Immature natural killer cell (primary cell): ENCODE measurements around the gene WBP2NL. TPM values are rescaled to one million over a fixed set of nuclear protein-coding genes. Genes with fewer than 3 reads are reported as not detected.

Experiments used
- DNase-seq, 3 donors: peaks; one replicate each; pipeline ENCODE4 v3.0.0; 2022; ENCODE audit warnings: mixed read lengths in 1 of 3
- H3K27ac Mint-ChIP-seq, 6 donors: one replicate each; pipeline ENCODE4 v1.8.0; 2020; ENCODE audit warnings: mixed read lengths in 6 of 6, mild to moderate bottlenecking in 5 of 6, inconsistent platforms in 4 of 6, moderate library complexity in 3 of 6
- H3K27me3 Mint-ChIP-seq, 3 donors: one replicate each; pipeline ENCODE4 v1.8.0; 2020 to 2021; ENCODE audit warnings: low read depth in 3 of 3, mild to moderate bottlenecking in 3 of 3, mixed read lengths in 3 of 3, moderate library complexity in 3 of 3, inconsistent platforms in 1 of 3
- H3K36me3 Mint-ChIP-seq, 3 donors: one replicate each; pipeline ENCODE4 v1.8.0; 2020; ENCODE audit warnings: mixed read lengths in 3 of 3, inconsistent platforms in 2 of 3, mild to moderate bottlenecking in 2 of 3
- H3K4me1 Mint-ChIP-seq, 2 donors: one replicate each; pipeline ENCODE4 v1.8.0; 2020; ENCODE audit warnings: inconsistent platforms in 2 of 2, mild to moderate bottlenecking in 2 of 2, mixed read lengths in 2 of 2, moderate library complexity in 1 of 2
- H3K4me3 Mint-ChIP-seq, 5 donors: one replicate each; pipeline ENCODE4 v1.8.0; 2020; ENCODE audit warnings: mild to moderate bottlenecking in 5 of 5, mixed read lengths in 5 of 5, inconsistent platforms in 3 of 5, moderate library complexity in 3 of 5
- H3K9me3 Mint-ChIP-seq, 6 donors: one replicate each; pipeline ENCODE4 v1.8.0; 2020; ENCODE audit warnings: mild to moderate bottlenecking in 6 of 6, mixed read lengths in 6 of 6, inconsistent platforms in 4 of 6, moderate library complexity in 3 of 6
- polyA plus RNA-seq, 3 donors: library from polyadenylated mRNA; unstranded; fragments of 300-500 nt; fragmentation: Illumina TruSeq; gene quantifications; one replicate each; pipeline ENCODE4 v1.2.3, GENCODE V29; 2021

Gene WBP2NL
- polyA plus RNA-seq, 3 donors from 2014 or later, result 0.16 to 0.62 TPM; not detected in 1

DNA sequence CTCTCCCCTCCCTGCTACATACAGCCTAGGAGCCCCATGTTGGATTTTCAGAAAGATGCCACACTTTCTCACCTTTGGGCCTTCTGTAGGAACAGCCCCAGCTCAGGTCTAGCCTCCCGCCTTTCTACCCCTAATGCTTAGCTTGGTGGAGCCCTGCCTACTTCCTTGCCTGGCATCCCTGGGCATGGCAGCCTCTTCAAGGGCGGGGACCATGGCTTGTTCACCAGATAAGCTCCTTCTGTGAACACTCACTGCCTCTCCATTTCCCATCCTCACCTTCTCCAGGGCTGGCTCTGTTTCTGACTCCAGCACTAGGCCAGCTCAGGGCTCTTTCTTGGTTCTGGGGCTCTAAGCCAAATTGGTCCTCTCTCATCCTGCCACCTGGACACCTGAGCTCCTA lies 28.0 kb upstream of the WBP2NL start:
- H3K27ac Mint-ChIP-seq, result no peak overlapping the region
- DNase-seq, result no peak
- no peak overlapping the region for H3K4me3 Mint-ChIP-seq
- H3K36me3 Mint-ChIP-seq, result no peaks in the 10 kb centered on the region
- peaks cover 8 to 13% (median 12%) of the 10 kb centered on the region in 3 donors for H3K27me3 Mint-ChIP-seq
- H3K4me1 Mint-ChIP-seq, result peaks cover 0 to 2% of the 10 kb centered on the region in 2 donors
- H3K9me3 Mint-ChIP-seq, result peaks cover 0 to 1% (median 0%) of the 10 kb centered on the region in 6 donors

DNA sequence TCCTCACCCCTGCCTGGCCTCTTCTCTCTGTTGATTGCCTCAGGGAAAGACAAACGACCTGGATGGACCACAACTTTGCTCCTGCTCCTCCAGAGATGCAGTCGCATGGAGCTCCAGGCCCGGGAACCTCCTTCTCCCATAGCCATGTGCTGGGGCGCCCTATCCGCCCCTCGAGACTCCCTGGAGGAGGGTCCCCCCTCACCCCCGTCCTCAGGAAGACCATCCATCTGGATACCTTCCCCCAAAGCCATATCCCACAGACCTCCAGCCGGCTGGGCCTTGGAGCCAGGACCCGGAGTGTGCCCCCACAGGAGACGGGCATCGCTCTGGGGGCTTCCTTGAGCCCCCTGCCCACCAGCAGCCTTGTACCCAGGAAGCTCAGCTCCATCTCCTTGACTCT lies 27.2 kb upstream of the WBP2NL start:
- H3K9me3 Mint-ChIP-seq, result peaks cover 0 to 1% (median 0%) of the 10 kb centered on the region in 6 donors

DNA sequence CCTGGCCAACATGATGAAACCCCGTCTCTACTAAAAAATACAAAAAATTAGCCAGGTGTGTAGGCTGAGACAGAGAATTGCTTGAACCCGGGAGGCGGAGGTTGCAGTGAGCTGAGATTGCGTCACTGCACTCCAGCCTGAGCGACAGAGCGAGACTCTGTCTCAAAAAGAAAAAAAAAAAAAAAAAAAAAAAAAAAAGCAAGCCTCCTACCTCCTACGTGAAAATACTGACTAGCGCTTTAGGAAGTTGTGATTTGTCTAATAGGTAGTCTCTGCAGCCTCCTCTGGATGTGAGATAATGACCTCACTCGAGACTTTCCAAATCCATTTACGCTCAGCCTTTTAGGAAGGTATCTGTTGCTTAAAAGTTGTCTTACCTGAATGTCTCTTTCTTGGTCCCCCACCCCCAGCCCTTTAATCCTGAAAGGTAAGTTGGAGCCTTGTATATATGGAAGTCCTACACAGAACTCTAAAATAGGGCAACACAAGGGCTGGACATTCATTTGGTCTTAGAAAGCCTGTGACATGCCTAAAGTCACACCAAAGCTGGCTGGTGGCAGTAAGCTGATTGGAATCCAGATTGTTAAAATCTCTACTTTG lies 23.8 kb upstream of the WBP2NL start:
- Mint-ChIP-seq H3K36me3 (peaks cover 0 to 3% (median 0%) of the 10 kb centered on the region in 3 donors), H3K4me1 (peaks cover 7 to 8% of the 10 kb centered on the region in 2 donors), H3K9me3 (peaks cover 0 to under 1% (median 0%) of the 10 kb centered on the region in 6 donors), H3K27me3 (peaks cover 11 to 18% (median 17%) of the 10 kb centered on the region in 3 donors), H3K27ac (no peak overlapping the region), H3K4me3 (peak overlapping the region in 1 of 5 donors; percentile 7)
- no peak for DNase-seq

More for the DNA sequence above, 27.2 kb upstream of the WBP2NL start:
- Mint-ChIP-seq H3K36me3 (peaks cover 0 to 3% (median 0%) of the 10 kb centered on the region in 3 donors), H3K4me3 (no peak overlapping the region), H3K27ac (no peak overlapping the region), H3K4me1 (peaks cover 6 to 7% of the 10 kb centered on the region in 2 donors), H3K27me3 (peaks cover 12 to 14% (median 13%) of the 10 kb centered on the region in 3 donors)
- DNase-seq, result no peak

DNA sequence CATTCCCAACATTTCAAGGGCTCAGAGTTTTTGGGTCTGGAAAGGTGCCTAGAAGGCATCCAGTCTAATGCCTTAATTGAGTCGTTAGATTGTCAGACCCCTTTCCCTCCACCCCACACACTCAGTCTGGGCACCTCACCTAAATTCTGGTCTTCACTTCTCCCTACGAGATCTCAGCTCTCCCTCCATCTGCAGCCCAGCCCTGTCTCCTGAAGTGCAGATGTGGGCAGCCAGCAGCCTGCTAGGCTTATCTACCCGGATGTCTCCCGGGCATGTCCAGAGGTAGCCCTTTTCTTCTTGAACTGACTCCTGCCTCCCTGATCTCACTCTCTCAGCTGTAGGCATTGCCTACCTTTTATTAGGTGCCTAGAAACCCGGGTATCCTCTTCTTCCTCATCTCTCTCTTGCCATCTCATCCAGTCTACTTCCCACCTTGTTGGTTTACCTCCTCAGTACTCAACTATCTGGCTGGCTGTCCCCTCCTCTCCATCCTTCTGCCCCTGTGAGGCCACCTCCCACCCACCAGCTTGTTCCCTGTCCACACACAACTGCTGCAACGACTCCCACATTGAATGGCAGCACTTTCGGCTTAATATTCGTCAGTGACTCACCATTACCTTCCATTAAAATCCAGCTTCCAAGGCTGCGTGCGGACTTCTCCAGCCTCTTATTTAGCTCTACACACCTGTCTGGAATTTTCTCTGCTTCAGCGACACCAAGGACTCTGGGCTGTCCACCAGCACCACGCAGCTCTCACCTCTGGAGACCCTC lies 23.1 kb upstream of the WBP2NL start:
- Mint-ChIP-seq H3K4me1 (peaks cover 7 to 8% of the 10 kb centered on the region in 2 donors), H3K27ac (peak overlapping the region in 1 of 6 donors; percentile 24), H3K36me3 (peaks cover 0 to 3% (median 0%) of the 10 kb centered on the region in 3 donors), H3K9me3 (no peaks in the 10 kb centered on the region), H3K27me3 (peaks cover 11 to 18% (median 15%) of the 10 kb centered on the region in 3 donors), H3K4me3 (peak overlapping the region; percentile 60 to 64 (median 64))
- no peak for DNase-seq

DNA sequence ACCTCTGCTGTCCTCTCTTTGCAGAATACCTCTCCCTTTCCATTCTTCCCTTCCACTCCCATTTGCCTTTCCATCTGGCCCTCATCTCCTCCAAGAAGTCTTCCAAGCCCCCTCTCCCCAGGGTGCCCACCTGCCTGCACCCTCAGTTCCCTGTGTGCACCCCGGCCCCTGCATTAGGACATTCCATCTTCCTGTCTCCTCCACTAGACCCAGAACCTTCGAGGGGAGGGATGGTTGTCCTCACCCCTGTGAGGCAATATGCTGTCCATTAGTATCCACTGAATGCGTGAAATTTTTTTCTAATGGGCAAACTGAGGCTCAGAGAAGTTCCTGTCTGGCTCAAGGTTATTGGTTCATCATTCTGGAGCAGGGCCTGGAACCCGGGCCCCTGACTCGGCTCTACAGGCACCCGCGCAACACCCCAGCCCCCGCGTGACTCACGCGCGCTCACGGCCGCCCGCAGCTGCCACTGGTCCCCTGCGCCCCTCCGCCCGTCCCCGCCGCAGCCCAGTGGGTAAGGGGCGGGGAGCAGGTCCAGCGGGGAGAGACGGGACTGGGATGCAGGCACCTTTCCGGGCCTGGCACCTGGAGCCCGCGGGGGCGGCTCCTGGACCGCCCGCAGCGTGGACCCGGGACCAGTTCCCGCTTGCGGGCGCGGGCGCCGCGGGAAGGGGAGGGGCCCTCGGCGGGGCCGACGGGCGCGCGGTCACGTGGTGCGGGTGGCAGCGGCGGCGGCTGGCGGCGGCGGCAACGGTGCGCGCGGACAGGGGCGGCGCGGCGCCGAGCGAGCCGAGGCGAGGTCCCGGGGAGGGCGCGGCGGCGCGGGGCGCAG lies 22.3 kb upstream of the WBP2NL start:
- peak; percentile 24 to 27 (median 25) for DNase-seq
- Mint-ChIP-seq H3K4me1 (peaks cover 7 to 8% of the 10 kb centered on the region in 2 donors), H3K27ac (peak overlapping the region in 1 of 6 donors; percentile 24), H3K27me3 (peaks cover 11 to 18% (median 15%) of the 10 kb centered on the region in 3 donors), H3K9me3 (no peaks in the 10 kb centered on the region), H3K36me3 (peaks cover 0 to 3% (median 0%) of the 10 kb centered on the region in 3 donors), H3K4me3 (peak overlapping the region; percentile 60 to 64 (median 64))

DNA sequence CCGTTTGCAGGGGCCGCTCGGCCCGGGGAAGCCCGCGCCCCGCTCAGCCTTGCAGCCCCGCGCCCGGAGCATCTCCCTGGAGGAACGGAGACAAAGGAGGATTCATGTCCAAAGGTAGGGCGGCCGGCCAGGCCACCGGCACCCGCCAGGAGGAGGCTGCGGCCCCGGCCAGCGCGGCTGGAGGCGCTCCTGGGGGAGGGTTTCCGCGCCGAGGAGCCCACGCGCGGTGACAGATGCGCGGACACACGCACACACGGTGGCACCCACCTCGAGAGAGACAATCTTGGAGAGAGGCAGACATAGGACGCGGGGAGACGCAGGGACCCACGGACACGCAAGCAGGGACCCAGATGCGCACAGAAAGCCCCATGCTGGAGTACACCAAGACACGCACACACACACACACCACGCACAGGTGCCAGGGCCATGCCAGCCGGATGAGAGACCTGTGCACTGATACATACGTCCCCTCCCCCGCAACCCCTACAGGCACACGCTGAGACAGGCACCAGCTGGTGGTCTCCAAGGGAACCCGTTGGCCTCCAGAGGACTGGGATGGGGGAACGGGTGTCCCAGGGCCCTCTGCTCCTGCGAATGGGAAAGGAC lies 21.5 kb upstream of the WBP2NL start:
- H3K9me3 Mint-ChIP-seq, result no peaks in the 10 kb centered on the region
- H3K4me3 Mint-ChIP-seq, result peak overlapping the region in 3 of 5 donors; percentile 32 to 63 (median 38)
- no peak for DNase-seq
- H3K27me3 Mint-ChIP-seq, result peaks cover 11 to 18% (median 13%) of the 10 kb centered on the region in 3 donors
- H3K36me3 Mint-ChIP-seq, result peaks cover 0 to 3% (median 0%) of the 10 kb centered on the region in 3 donors
- H3K27ac Mint-ChIP-seq, result no peak overlapping the region
- peaks cover 7 to 8% of the 10 kb centered on the region in 2 donors for H3K4me1 Mint-ChIP-seq

DNA sequence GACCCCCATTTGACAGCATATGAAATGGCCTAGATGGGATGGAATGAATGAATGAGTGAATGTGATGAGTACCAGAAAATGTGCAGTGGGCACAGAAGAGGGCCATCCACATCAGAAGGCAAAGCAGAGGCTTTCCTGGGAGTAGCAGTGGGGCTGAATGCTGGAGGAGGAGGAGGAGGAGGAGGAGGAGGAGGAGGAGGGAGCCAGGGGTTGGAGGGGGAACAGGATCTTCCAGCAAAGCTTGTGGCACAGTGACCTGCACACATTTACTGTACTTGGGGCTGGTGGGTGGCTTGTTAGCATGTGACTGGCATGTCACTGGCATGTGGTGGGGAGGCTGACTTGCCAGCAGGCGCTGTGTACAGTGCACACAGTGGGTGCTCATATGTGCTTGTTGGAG lies 19.9 kb upstream of the WBP2NL start:
- Mint-ChIP-seq H3K36me3 (peaks cover 0 to 3% (median 0%) of the 10 kb centered on the region in 3 donors), H3K27me3 (peaks cover 8 to 13% (median 11%) of the 10 kb centered on the region in 3 donors), H3K27ac (no peak overlapping the region), H3K9me3 (no peaks in the 10 kb centered on the region), H3K4me3 (no peak overlapping the region), H3K4me1 (peaks cover 7 to 8% of the 10 kb centered on the region in 2 donors)
- DNase-seq, result no peak

DNA sequence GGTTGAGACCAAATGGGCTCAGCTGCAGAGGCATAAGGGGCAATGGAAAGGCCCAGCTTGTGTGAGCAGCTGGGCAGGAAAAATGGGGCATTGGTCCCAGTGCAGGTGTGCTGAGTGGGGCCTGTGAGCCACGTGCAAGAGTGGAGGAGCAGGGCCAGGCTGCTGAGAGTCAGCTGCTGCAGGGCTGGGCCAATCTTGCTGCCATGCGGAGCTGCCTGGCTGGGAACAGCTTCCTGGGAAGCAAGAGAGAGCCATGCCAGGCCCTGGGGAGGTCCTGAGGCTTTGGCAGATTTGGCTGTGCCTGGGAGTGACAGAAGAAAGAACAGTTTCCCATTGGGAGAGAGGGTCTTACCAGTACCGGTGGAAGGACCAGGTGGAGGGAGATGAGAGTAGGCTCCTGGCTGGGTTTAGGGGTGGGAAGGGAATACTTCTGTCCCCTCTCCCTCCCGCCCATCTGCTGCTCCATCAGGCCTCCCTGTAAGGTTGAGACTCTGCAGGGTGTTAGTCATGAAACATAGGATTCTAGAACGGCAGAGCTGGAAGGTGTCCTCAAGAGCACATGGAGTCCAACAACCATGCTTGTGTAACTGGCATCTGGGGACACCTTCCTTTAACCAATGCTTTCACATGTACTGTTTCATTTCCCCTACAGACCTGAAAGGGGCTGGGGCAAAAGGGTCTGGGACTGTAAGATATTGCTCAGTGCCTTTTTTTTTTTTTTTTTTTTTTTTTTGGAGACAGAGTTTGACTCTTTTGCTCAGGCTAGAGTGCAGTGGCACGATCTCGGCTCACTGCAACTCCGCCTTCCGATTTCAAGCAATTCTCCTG lies 19.0 kb upstream of the WBP2NL start:
- H3K36me3 Mint-ChIP-seq, result peaks cover 0 to 3% (median 0%) of the 10 kb centered on the region in 3 donors
- no peak overlapping the region for H3K27ac Mint-ChIP-seq
- H3K27me3 Mint-ChIP-seq, result peaks cover 8 to 12% (median 11%) of the 10 kb centered on the region in 3 donors
- no peak for DNase-seq
- H3K4me3 Mint-ChIP-seq, result no peak overlapping the region
- H3K4me1 Mint-ChIP-seq, result peaks cover 7 to 8% of the 10 kb centered on the region in 2 donors
- H3K9me3 Mint-ChIP-seq, result no peaks in the 10 kb centered on the region

DNA sequence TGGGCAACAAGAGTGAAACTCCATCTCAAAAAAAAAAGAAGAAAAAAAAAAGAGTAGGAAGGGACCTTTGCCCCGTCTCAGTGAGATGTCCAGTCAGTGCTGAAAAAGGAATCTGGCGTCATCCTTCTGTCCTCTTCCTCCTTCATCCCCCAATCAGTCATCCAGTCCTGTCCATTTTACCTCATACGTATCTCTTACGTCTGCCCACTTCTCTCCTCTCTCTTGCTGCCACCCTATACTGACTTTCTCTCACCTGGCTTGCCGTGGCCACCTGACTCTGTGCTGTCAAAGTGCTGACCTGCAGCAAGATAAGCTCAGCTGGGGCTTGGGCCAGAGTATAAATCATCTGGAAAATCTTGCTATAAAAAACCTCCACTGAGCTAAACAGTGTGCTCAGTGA lies 15.7 kb upstream of the WBP2NL start:
- DNase-seq, result no peak
- Mint-ChIP-seq H3K36me3 (no peaks in the 10 kb centered on the region), H3K4me1 (peaks cover 0 to 2% of the 10 kb centered on the region in 2 donors), H3K27me3 (peaks cover 4 to 6% (median 4%) of the 10 kb centered on the region in 3 donors), H3K4me3 (no peak overlapping the region), H3K9me3 (no peaks in the 10 kb centered on the region), H3K27ac (no peak overlapping the region)

DNA sequence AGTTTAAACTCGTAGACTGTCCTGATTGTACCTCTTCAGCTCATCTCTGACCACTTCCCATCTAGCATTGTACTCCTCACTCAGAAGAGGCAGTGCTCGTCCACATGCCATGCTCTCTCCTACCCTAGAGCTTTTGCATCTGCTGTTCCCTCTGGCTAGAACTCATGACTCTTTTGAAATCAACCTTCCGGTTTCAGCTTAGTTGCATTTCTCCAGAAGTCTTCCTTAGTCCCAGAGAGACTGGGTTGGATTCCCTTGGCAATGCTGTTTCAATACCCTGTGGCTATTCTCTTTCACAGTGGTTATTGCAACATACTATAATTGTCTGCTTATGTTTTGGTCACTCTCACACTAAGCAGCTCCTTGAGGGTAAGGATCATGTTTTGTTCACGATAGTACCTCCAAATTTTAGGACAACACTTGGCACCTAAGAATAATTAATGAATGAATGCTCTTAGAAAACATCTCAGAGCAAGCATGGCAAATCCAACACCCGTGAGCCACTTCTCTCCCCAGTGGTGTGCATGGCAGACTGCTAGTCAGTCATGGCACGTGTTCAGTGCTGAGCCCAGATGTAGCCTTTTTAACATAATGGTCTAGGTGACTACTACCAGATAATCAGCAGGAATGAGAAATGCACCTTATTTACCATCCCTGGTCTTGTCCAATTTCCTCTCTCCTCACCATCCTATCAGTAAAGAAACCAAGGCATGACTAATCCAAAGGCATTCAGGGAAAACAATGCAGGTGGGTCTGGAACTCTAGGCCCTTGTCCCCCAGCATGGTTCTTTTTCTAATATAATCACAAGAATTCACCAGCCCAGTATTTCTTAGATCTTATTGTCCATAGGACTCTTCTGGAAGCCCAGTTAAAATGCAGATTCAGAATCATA lies 14.8 kb upstream of the WBP2NL start:
- Mint-ChIP-seq H3K9me3 (no peaks in the 10 kb centered on the region), H3K27me3 (peaks cover 4 to 10% (median 4%) of the 10 kb centered on the region in 3 donors), H3K36me3 (no peaks in the 10 kb centered on the region), H3K4me3 (no peak overlapping the region), H3K27ac (no peak overlapping the region), H3K4me1 (no peaks in the 10 kb centered on the region)
- DNase-seq, result no peak

DNA sequence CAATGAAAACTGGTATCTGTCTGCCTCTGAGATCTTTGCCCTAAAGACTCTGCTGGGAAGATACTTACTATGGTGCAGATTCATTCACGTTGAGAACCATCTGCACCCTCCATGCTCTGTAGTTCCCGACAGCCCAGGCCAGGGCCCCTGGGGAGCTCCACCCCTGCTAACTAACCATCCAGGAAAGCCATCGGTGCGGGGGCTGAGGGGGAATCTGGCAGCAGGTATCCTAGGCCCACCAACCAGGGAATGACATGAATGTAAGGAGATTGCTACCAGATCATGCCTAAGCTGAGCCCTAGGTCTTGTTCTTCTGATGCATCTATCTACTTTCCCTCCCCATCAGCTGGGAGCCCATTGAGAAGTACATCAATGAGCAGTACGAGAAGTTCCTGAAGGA lies 11.3 kb upstream of the WBP2NL start:
- no peak overlapping the region for H3K27ac Mint-ChIP-seq
- no peaks in the 10 kb centered on the region for H3K4me1 Mint-ChIP-seq
- no peaks in the 10 kb centered on the region for H3K9me3 Mint-ChIP-seq
- H3K36me3 Mint-ChIP-seq, result no peaks in the 10 kb centered on the region
- no peak overlapping the region for H3K4me3 Mint-ChIP-seq
- DNase-seq, result no peak
- peaks cover 6 to 7% (median 6%) of the 10 kb centered on the region in 3 donors for H3K27me3 Mint-ChIP-seq

DNA sequence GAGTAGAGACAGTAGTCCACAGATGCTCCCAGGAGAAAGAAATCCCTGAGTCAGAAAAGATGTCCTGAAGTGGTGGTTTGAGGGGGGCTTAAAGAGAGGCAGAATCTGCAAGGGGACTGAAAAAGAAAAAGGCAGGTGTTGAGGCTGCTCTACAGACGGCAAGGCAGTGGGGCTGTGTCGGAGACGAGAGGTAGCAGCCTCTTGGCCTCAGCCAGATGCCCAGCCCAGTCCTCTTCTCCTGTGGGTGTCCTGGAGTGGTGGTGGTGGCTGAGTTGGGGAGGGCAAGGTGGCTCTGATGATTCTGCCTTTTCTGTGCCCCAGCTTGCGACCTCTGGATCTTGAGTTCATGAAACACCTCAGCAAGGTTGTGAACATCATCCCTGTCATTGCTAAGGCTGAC lies 9.3 kb upstream of the WBP2NL start:
- Mint-ChIP-seq H3K4me3 (no peak overlapping the region), H3K9me3 (no peaks in the 10 kb centered on the region)
- no peak for DNase-seq

More for the DNA sequence above, 9.3 kb upstream of the WBP2NL start:
- Mint-ChIP-seq H3K27ac (no peak overlapping the region), H3K27me3 (peaks cover 6 to 9% (median 6%) of the 10 kb centered on the region in 3 donors), H3K4me1 (no peaks in the 10 kb centered on the region), H3K36me3 (no peaks in the 10 kb centered on the region)
